22Rv1 (cell line): ENCODE measurements around the gene HPD.
A peak's percentile ranks its signal among the peaks of the same experiment; 100 is the strongest.

Source experiments
- H3K27ac ChIP-seq: fragments of 450-650 bp; 2 replicates; pipeline ENCODE4 v1.5.1; 2017
- ZFX ChIP-seq: fragments of 450-650 bp; IDR thresholded peaks from 2 replicates; pipeline ENCODE4 v1.6.1; 2017; ENCODE audit warnings: antibody characterized with exemption, borderline replicate concordance
- TF ChIP-seq, protein P1 (sequence below): fragments of 450-650 bp; IDR thresholded peaks from 2 replicates; pipeline ENCODE4 v1.5.1; 2017; ENCODE audit warnings: mild to moderate bottlenecking

The HPD gene

DNA sequence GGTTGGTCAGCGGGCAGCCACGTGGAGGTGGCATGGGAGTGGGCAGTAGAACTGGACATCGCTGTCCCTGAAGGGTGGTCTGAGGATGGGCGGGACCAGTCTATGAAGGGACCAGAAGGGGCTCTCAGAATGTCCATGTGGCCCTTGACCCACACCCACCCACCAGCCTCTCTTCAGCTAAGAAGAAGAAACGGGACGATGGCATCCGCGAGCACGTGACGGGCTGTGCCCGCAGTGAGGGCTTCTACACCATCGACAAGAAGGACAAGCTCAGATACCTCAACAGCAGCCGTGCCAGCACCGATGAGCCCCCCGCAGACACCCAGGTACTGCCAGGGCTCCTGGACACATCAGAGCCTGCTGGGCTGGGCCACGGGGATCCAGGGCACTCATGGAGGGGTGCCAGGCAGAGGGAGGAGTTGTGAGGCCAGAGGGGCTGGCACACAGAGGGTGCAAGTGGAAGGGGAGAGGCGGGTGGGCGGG lies 33.6 kb downstream of the HPD start:
- no peak overlapping the region for H3K27ac ChIP-seq
- TF ChIP-seq, protein P1, sequence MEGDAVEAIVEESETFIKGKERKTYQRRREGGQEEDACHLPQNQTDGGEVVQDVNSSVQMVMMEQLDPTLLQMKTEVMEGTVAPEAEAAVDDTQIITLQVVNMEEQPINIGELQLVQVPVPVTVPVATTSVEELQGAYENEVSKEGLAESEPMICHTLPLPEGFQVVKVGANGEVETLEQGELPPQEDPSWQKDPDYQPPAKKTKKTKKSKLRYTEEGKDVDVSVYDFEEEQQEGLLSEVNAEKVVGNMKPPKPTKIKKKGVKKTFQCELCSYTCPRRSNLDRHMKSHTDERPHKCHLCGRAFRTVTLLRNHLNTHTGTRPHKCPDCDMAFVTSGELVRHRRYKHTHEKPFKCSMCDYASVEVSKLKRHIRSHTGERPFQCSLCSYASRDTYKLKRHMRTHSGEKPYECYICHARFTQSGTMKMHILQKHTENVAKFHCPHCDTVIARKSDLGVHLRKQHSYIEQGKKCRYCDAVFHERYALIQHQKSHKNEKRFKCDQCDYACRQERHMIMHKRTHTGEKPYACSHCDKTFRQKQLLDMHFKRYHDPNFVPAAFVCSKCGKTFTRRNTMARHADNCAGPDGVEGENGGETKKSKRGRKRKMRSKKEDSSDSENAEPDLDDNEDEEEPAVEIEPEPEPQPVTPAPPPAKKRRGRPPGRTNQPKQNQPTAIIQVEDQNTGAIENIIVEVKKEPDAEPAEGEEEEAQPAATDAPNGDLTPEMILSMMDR: no peak
- TF ChIP-seq ZFX: no peak

DNA sequence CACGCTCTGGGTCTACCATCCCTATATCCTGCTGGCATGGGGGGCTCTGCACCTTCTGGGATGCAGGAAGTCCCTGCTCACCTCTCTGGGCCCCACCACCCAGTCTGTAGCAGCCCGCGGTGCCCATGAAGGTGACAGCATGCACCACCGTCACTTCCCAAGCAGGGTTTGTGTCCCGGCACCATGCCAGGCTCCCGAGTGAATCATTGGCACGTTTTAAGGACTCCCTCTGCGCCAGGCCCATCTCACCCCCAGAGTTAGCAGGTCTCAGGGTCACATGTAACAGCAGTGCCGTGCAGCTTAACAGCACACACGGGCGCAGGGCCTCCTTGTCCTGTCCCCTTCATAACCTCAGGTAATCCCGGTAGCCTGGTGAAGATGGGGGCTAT lies 34.9 kb downstream of the HPD start:
- TF ChIP-seq ZFX: no peak
- TF ChIP-seq, protein P1: no peak
- no peak overlapping the region for H3K27ac ChIP-seq

DNA sequence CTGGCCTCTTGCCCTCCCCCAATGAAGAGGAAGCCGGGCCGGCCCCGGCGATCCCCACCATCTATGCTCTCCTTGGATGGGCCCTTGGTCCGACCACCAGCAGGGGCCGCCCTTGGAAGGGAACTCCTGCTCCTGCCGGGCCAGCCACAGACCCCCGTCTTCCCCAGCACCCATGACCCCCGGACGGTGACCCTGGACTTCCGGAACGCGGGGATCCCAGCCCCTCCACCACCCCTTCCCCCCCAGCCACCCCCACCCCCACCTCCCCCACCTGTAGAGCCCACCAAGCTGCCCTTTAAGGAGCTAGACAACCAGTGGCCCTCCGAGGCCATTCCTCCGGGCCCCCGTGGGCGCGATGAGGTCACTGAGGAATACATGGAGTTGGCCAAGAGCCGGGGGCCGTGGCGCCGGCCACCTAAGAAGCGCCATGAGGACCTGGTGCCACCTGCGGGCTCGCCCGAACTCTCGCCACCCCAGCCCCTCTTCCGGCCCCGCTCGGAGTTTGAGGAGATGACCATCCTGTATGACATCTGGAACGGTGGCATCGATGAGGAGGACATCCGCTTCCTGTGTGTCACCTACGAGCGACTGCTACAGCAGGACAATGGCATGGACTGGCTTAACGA lies 35.4 kb downstream of the HPD start:
- H3K27ac ChIP-seq: no peak overlapping the region

DNA sequence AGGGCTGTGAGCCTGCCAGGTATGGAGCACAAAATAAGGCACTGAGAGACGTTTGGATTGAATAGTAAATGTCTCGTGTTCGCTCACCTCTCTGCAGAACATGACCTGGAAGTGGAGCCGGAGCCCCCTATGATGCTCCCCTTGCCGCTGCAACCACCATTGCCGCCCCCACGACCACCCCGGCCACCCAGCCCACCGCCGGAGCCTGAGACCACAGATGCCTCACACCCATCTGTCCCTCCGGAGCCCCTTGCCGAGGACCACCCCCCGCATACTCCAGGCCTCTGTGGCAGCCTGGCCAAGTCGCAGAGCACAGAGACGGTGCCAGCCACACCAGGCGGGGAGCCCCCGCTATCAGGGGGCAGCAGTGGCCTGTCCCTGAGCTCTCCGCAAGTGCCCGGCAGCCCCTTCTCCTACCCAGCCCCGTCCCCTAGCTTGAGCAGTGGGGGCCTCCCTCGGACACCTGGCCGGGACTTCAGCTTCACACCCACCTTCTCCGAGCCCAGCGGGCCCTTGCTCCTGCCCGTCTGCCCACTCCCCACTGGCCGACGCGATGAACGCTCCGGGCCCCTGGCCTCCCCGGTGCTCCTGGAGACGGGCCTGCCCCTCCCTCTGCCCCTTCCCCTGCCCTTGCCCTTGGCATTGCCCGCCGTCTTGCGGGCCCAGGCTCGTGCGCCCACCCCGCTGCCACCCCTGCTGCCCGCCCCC lies 36.1 kb downstream of the HPD start:
- no peak overlapping the region for H3K27ac ChIP-seq
- TF ChIP-seq ZFX: no peak
- TF ChIP-seq, protein P1: no peak

More for the DNA sequence above, 35.4 kb downstream of the HPD start:
- TF ChIP-seq, protein P1: peak; percentile 24; the same call in 1 of the 2 replicates
- no peak for TF ChIP-seq ZFX

DNA sequence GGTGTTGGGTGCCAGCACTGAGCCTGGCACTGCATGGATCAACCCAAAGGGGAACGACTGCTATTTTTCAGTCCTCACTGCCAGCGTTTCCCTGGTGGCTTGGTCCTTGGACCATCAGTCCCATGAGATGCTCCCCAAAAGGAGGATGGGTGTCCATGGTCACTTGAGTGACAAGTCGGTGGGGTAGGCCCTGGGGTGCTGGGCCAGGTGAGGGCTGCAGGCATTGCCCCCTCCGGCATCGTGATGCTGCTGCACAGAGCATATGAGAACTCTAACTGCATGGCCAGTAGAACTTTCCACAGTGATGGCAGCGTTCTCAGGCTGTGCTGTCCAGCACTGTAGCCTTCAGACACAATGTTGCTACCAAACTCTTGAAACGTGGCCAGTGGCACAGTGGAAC lies 38.6 kb downstream of the HPD start:
- no peak for TF ChIP-seq ZFX
- TF ChIP-seq, protein P1: no peak

DNA sequence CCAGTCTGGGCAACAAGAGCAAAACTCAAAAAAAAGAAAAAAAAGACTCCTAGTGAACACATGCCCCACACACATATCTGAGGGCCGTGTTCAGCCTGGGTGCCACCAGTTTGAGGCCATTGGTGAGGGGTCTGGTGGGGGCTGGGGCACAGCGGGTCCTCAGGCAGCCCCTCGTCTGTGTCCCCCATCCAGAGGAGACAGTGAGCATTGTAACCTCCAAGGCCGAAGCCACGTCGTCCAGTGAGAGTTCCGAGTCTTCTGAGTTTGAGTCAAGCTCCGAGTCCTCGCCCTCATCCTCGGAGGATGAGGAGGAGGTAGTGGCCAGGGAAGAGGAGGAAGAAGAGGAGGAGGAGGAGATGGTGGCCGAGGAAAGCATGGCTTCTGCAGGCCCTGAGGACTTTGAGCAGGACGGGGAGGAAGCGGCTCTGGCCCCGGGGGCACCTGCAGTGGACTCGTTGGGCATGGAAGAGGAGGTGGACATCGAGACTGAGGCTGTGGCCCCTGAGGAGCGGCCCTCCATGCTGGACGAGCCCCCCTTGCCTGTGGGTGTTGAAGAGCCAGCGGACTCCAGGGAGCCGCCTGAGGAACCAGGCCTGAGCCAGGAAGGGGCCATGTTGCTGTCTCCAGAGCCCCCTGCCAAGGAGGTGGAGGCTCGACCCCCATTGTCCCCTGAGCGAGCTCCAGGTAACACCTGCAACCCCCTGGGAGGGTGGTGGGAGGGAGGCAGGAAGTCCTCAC lies 39.3 kb downstream of the HPD start:
- no peak overlapping the region for H3K27ac ChIP-seq
- TF ChIP-seq, protein P1: no peak
- TF ChIP-seq ZFX: no peak

More for the DNA sequence above, 38.6 kb downstream of the HPD start:
- H3K27ac ChIP-seq: 0 out of 2 replicates have a peak overlapping the region, but pooled peaks have one; percentile 14
